HepG2 (cell line): ENCODE data around the gene NADK2. TPM values are rescaled to one million over a fixed set of nuclear protein-coding genes. Genes with fewer than 3 reads are reported as not detected.

ENCODE experiments used
- DR1 ChIP-seq: sonication (generic); formaldehyde crosslinking; IDR thresholded peaks from 2 replicates; pipeline ENCODE4 v1.8.0; 2021; ENCODE audit warnings: mild to moderate bottlenecking, missing genetic modification reagents, inconsistent platforms
- GLI4 ChIP-seq: sonication (generic); formaldehyde crosslinking; IDR thresholded peaks from 2 replicates; pipeline ENCODE4 v1.5.1; 2020; ENCODE audit warnings: missing genetic modification reagents, mild to moderate bottlenecking, moderate library complexity, borderline replicate concordance
- HNF1A ChIP-seq, 2 experiments: sonication (generic) in 1 of 2; formaldehyde crosslinking in 1 of 2; IDR thresholded peaks; 2 replicates each; pipeline versions ENCODE4 v1.4.0 to v1.6.1; 2016 to 2020; ENCODE audit warnings: borderline replicate concordance in 1 of 2, low read depth in 1 of 2, mild to moderate bottlenecking in 1 of 2, missing genetic modification reagents in 1 of 2
- MAX ChIP-seq: IDR thresholded peaks from 2 replicates; pipeline ENCODE4 v1.6.1; 2012; ENCODE audit warnings: inconsistent platforms
- STAT5B ChIP-seq: sonication (generic); formaldehyde crosslinking; IDR thresholded peaks from 2 replicates; pipeline ENCODE4 v1.4.0; 2020; ENCODE audit warnings: missing genetic modification reagents
- ZBTB21 ChIP-seq: sonication (generic); formaldehyde crosslinking; IDR thresholded peaks from 2 replicates; pipeline ENCODE4 v1.4.0; 2020; ENCODE audit warnings: missing genetic modification reagents
- ZBTB4 ChIP-seq: sonication (generic); formaldehyde crosslinking; IDR thresholded peaks from 2 replicates; pipeline ENCODE4 v1.4.0; 2020; ENCODE audit warnings: missing genetic modification reagents, mild to moderate bottlenecking, borderline replicate concordance
- ZBTB42 ChIP-seq: sonication (generic); formaldehyde crosslinking; IDR thresholded peaks from 2 replicates; pipeline ENCODE4 v1.5.0; 2020; ENCODE audit warnings: mild to moderate bottlenecking, missing genetic modification reagents
- ZFP1 ChIP-seq: IDR thresholded peaks from 2 replicates; pipeline ENCODE4 v1.6.1; 2016
- ZFP36 ChIP-seq: fragments of 150-350 bp; IDR thresholded peaks from 2 replicates; pipeline ENCODE4 v1.6.1; 2018; ENCODE audit warnings: borderline replicate concordance, low read length, low read depth; ENCODE audit not compliant: partially characterized antibody
- ZNF460 ChIP-seq: sonication (generic); formaldehyde crosslinking; IDR thresholded peaks from 2 replicates; pipeline ENCODE4 v1.5.1; 2020; ENCODE audit warnings: missing genetic modification reagents, mild to moderate bottlenecking, borderline replicate concordance
- ZNF558 ChIP-seq: sonication (generic); formaldehyde crosslinking; IDR thresholded peaks from 2 replicates; pipeline ENCODE4 v1.9.0; 2022; ENCODE audit warnings: mild to moderate bottlenecking, missing genetic modification reagents, borderline replicate concordance
- ZNF605 ChIP-seq: sonication (generic); formaldehyde crosslinking; IDR thresholded peaks from 2 replicates; pipeline ENCODE4 v1.8.0; 2022; ENCODE audit warnings: mild to moderate bottlenecking, missing genetic modification reagents
- ZNF7 ChIP-seq: IDR thresholded peaks from 2 replicates; pipeline ENCODE4 v1.6.1; 2016; ENCODE audit warnings: missing biosample characterization, missing genetic modification reagents
- polyA plus RNA-seq, 8 experiments: library from polyadenylated mRNA; depleted of rRNA in 3 of 8; stranded (reverse) in 7 of 8; unstranded in 1 of 8; fragments of >200 nt; fragmentation: Illumina TruSeq in 4 of 8; extraction: Trizol in 4 of 8; gene quantifications; 2 replicates each; pipeline versions ENCODE4 v1.2.1 to v1.2.3, GENCODE V29; 2011 to 2016; ENCODE audit warnings: low read depth in 4 of 8, missing spikeins in 1 of 8, mixed read lengths in 1 of 8; ENCODE audit not compliant: insufficient read depth in 1 of 8
- total RNA-seq, 5 experiments: library from RNA; depleted of rRNA; stranded (reverse); fragments of >200 nt; fragmentation: Illumina TruSeq; extraction: Trizol; gene quantifications; 2 replicates each; pipeline ENCODE4 v1.2.3, GENCODE V29; 2016; ENCODE audit warnings: low read depth in 1 of 5
- TF ChIP-seq, protein P1 (sequence below): sonication (generic); formaldehyde crosslinking; IDR thresholded peaks from 2 replicates; pipeline ENCODE4 v1.4.0; 2020; ENCODE audit warnings: missing genetic modification reagents
- TF ChIP-seq, protein P2 (sequence below): sonication (generic); formaldehyde crosslinking; IDR thresholded peaks from 2 replicates; pipeline ENCODE4 v1.4.0; 2020; ENCODE audit warnings: missing genetic modification reagents

Gene NADK2
- total and polyA plus RNA-seq, 2 of the 13 experiments (the other 11 are each of a cell fraction or from before 2014, with no cell fraction given), result 13.9 to 71.4 TPM

DNA sequence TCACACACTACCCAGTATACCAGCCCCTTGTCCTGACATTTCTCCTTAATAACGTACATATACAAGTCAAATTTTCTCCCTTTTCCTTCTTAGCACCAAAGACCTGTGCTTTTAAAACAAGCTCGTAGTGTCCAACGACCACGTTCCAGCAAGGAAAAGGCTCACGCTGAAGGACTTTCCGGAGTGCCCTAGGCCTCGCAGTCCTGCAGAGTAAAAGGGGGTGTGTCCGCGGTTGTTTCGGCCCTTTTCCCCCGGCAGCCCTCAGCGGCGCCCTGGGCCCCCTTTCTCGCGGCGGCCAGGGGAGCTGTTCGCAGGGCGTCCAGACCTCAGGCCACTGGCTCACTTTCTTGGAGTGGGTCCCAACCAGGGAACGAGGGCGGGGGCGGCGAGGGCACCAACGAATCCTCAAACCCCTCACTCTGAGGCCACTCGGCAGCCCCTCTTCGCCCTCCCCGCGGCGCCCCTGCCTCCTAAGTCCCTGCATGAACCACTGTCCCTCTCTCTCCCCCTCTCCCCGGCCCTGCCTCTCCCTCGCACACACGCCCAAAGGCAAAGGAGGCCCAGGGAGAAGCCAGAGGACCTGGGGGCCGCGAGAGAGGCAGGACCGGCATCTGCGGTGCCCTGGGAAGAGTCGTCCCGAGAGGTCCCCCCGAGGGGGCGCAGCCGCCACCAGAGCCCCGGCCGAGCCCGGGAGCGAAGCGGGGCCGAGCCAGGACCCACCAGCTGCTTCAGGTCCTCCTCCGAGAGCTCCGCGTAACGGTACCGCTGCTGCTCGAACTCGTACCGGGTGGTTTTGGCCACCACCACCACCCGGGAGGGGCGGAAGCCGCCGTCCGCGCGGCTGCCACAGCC lies 720 bp downstream of the NADK2 start (continued):
- no peak for TF ChIP-seq ZNF460 (CRISPR knock-in tag)
- TF ChIP-seq, protein P1, sequence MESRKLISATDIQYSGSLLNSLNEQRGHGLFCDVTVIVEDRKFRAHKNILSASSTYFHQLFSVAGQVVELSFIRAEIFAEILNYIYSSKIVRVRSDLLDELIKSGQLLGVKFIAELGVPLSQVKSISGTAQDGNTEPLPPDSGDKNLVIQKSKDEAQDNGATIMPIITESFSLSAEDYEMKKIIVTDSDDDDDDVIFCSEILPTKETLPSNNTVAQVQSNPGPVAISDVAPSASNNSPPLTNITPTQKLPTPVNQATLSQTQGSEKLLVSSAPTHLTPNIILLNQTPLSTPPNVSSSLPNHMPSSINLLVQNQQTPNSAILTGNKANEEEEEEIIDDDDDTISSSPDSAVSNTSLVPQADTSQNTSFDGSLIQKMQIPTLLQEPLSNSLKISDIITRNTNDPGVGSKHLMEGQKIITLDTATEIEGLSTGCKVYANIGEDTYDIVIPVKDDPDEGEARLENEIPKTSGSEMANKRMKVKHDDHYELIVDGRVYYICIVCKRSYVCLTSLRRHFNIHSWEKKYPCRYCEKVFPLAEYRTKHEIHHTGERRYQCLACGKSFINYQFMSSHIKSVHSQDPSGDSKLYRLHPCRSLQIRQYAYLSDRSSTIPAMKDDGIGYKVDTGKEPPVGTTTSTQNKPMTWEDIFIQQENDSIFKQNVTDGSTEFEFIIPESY (CRISPR knock-in tag), result no peak
- TF ChIP-seq STAT5B, result no peak
- no peak for TF ChIP-seq ZNF7
- no peak for TF ChIP-seq ZFP1 (CRISPR knock-in tag)
- no peak for TF ChIP-seq HNF1A (IDR thresholded peaks at IDR 0.05; ENCODE audit: low read depth)
- TF ChIP-seq HNF1A (CRISPR knock-in tag; IDR thresholded peaks at IDR 0.05; ENCODE audit: borderline replicate concordance), result no peak
- TF ChIP-seq ZNF605 (CRISPR knock-in tag), result peak; percentile 87
- TF ChIP-seq ZBTB21, result no peak
- no peak for TF ChIP-seq ZFP36
- peak; percentile 57; the same call in 1 of the 2 replicates for TF ChIP-seq MAX
- TF ChIP-seq ZNF558, result no peak
- peak; percentile 14; the same call in 1 of the 2 replicates for TF ChIP-seq ZBTB42
- TF ChIP-seq DR1, result no peak
- TF ChIP-seq, protein P2, sequence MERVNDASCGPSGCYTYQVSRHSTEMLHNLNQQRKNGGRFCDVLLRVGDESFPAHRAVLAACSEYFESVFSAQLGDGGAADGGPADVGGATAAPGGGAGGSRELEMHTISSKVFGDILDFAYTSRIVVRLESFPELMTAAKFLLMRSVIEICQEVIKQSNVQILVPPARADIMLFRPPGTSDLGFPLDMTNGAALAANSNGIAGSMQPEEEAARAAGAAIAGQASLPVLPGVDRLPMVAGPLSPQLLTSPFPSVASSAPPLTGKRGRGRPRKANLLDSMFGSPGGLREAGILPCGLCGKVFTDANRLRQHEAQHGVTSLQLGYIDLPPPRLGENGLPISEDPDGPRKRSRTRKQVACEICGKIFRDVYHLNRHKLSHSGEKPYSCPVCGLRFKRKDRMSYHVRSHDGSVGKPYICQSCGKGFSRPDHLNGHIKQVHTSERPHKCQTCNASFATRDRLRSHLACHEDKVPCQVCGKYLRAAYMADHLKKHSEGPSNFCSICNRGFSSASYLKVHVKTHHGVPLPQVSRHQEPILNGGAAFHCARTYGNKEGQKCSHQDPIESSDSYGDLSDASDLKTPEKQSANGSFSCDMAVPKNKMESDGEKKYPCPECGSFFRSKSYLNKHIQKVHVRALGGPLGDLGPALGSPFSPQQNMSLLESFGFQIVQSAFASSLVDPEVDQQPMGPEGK (CRISPR knock-in tag), result peak; percentile 56; the same call in 1 of the 2 replicates
- TF ChIP-seq ZBTB4 (CRISPR knock-in tag), result no peak
- no peak for TF ChIP-seq GLI4
